GM18868 (cell line): Measurements from ENCODE around the gene ZNG1F.
"Not testable (repeated sequence)": the region's sequence is repeated elsewhere in the genome, so short reads cannot be mapped to it uniquely, and the experiment has no call there.

Experiments used
- ATAC-seq: cut with Tn5 transposase; IDR thresholded peaks from one replicate; pipeline ENCODE4 v1.9.1; 2021; ENCODE audit warnings: mild to moderate bottlenecking, moderate library complexity; ENCODE audit not compliant: unreplicated experiment

Gene ZNG1F

GRCh38 chr9:41189217-41189616 lies at the start of gene ZNG1F:
Gene ZNG1F (minus strand): TSS chr9:41189317. CDS start chr9:41189258, 59 bp downstream.
- ATAC-seq, result not testable (repeated sequence)

DNA sequence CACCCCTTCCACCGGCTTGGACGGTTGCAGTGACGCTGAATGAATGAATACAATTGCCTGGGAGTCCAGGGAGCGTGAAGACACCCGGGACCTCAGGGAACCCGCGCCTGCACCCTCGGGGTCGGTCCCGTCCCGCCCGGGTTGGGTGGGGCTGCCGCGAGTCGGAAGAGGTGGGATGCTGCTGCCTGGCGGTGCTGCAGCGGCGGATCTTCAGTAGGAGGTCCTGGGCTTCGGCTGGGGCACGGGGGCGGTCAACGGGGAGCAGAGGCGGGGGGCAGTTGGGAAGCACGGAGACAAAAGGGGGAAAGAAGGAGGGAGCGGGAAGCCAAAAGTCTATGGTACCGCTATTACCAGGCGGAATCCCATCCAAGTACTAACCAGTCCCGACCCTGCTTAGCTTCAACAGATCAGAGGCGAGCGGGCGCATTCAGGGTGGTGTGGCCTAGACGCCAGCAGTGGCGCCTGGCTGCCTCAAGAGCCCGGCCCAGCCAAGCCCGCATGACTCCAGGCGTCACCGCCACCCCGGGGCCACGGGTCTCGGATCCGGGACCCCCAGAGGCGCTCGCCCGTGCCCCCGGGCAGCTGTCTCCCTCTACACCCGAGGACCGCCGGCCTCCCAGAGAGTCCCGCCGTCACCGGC lies 48.1 kb upstream of the ZNG1F start:
- ATAC-seq, result not testable (repeated sequence)

GRCh38 chr9:41236486-41237109 lies 47.5 kb upstream of the ZNG1F start:
- ATAC-seq, result not testable (repeated sequence)

- peak; percentile 100 for ATAC-seq
These were observed 46.0 kb upstream of the ZNG1F start for GRCh38 chr9:41234811-41235805.

GRCh38 chr9:41234221-41234620 lies 45.1 kb upstream of the ZNG1F start:
- peak; percentile 1 for ATAC-seq

GRCh38 chr9:41232326-41232725 lies 43.2 kb upstream of the ZNG1F start:
- not testable (repeated sequence) for ATAC-seq

DNA sequence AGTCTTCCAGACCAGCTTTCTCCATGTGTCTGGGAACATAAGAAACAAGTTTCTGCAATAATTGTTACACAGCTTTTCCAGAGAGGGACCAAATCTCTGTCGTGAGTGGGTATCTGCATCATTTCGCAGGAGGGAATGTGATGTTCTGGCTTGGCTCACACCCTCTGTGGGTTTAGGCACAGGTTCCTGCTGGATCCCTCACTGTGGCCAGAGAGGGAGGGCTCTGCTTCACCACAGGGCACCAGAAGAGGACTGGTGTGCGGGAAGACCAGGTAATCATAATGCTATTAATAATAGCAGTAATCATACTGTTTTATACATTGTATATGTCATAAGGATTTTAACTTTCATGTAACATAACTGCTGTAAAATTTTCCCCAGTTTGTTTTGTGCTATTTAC lies 41.3 kb upstream of the ZNG1F start:
- not testable (repeated sequence) for ATAC-seq

GRCh38 chr9:41229408-41230401 lies 40.6 kb upstream of the ZNG1F start:
- no peak for ATAC-seq

- not testable (repeated sequence) for ATAC-seq
These were observed 30.7 kb upstream of the ZNG1F start for GRCh38 chr9:41219831-41220230.

DNA sequence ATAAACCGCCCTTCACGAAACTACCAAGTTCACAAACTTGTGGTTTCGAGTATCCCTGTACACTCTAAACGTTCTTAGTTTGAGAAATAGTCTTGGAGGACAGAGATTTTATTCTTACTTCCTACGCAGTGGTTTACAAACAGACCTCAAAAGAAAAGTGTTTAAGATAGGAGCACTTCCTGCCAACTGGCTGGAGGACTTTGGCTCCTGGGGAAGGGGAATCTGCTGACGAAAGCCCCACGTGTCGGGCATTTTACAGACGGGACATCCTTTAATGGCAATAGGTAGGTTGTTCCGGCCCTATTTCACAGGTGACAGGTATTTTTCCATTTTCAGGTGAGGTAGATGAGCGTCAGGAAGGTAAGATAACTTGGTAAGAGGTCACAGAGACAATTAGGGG lies 678 bp downstream of the ZNG1F start:
- not testable (repeated sequence) for ATAC-seq

DNA sequence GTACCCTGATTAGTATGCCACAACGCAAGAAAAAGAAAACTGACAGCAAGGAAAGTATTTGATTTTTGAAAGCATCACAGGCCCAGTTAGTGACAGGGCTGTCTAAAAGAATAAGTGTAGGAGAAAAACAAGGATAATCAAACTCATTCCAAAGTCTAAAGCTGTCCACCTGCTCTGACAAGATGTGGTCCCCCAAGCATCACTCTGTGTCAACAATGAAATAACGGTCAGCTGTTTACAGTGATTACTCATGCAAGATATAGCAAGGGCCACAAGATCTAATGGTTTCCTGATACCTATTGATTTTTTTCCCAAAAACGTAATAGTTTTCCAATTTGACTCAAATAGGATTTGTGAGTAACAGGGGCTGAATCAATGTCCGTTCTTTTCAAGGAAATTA lies 14.1 kb downstream of the ZNG1F start:
- not testable (repeated sequence) for ATAC-seq

- ATAC-seq, result not testable (repeated sequence)
These were observed 39.0 kb downstream of the ZNG1F start for GRCh38 chr9:41150116-41150515.

DNA sequence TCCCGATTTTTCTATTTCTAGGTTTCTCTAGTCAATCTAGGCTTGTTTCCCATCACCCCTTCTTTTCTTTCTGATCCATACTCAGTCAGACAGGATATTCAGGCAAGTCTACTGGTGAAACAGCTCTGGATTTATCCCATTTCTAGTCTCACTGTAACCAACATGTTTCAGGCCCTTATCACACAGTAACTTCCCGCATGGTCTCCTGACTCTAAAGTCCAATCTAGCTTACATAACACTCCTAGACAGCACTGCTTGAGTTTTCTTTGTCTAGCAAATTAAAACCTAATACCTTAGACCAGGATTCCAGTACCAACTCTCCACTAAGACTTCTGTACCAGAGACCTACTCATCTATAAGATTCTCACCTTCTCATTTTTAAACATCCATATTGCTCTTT lies 47.2 kb downstream of the ZNG1F start:
- ATAC-seq, result not testable (repeated sequence)

DNA sequence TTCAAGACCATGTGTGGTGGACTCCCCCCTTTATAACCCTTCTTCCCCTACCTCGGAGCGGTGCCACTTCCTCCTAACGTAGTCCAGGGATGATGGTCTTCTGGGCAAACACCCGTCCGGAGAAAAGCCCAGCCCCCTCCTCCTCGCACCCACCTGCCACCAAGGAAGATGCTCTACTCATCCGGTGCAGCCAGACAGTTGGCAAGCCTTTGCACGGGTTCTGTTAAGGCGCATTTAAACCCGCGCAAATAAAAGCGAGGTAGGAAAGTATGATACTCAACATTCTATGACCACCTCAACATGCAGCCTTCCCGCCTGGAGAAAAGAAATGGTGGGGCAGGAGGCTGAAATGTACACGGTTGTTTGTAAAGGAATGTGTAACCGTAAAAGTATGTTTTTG lies 60.5 kb downstream of the ZNG1F start, which contains the start of gene FOXD4L6:
TSS of gene FOXD4L6 (minus strand) at position 101 of the 400 bp plus-strand sequence. CDS start 298 bp downstream, outside the sequence.
- ATAC-seq, result not testable (repeated sequence)

- ATAC-seq, result not testable (repeated sequence)
These were observed 62.2 kb downstream of the ZNG1F start for GRCh38 chr9:41126746-41127446.

DNA sequence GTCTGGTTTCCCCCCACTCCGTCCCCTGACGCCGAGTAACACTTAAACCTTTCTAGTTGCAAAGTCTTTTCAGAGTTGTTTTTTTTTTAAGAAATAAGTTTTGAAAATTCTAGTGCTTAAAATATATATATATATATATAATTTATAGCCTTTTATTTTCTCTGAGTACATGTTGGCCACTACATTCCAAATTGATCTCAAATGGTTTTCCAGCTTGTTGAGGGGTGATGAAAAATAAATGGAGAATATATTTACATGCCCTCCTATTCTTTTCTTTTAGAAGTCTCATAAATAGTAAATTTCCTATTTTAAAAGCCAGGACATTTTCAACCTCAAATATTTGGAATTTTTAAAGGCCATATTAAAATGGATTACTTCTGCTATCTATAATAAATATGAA lies 63.2 kb downstream of the ZNG1F start:
- not testable (repeated sequence) for ATAC-seq

DNA sequence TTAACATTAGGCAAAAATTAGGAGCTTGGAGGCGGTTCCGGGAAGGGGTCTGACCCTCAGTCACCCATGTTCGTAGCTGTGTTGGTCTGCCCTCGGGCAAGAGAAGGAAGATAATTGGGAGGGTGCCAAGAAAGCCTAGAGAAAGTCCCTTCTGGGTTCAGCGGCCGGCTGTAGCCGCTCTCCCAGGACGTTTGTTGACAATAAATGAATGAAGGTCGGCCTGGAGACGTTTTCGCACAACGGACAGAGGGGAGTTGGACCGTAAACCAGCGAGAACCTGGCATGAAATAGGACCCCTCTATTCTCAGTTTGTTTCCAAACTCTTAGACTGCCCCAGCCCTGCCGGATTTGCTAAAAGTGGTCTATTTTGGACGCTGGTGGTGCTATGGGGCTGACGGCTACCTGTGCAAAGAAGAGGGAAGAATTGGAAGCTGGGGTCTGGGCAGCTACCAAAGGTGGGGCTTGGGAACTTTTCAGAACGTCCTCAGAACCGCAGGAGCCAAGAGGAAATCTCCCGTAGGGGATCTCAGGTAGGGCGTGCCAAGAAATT lies 63.9 kb downstream of the ZNG1F start:
- not testable (repeated sequence) for ATAC-seq

GRCh38 chr9:41124250-41125108 lies 64.6 kb downstream of the ZNG1F start:
- ATAC-seq, result not testable (repeated sequence)
